ENCODE results near the gene BCL2. TPM values are rescaled to one million over a fixed set of nuclear protein-coding genes. Genes with fewer than 3 reads are reported as not detected.

Gene BCL2
- total RNA-seq, 1 donor from 2014 or later: 4.9 TPM

DNA sequence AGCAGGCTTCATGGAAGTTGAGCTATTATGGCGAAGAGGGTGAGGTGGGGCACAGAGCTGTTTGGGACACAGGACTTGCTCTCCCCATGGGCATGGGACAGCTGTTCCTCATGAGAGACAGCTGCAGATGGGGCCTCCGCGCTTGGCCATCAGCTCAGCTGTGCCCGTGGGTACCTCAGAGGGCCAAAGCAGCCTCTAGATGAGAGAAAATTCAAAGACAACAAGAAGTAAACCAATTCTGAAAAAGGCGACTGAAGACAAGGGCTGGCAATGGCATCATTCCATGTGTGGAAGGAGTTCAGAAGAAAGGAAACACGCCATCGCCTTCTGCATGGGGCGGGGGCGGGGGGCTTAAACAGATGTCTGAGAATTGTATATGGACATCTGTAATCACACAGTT is 136.2 kb downstream of the BCL2 start:
- Mint-ChIP-seq H3K4me1 (peaks cover 49% of the 10 kb centered on the region), H3K27me3 (ENCODE audit: insufficient read depth, low read depth) (peaks cover 4% of the 10 kb centered on the region), H3K36me3 (peaks cover 2% of the 10 kb centered on the region), H3K4me3 (no peak overlapping the region), H3K9me3 (no peaks in the 10 kb centered on the region), H3K27ac (no peak overlapping the region)
- Histone ChIP-seq H3K9ac (no peak overlapping the region), H2AFZ (replicated peaks) (no peak overlapping the region), H3K27ac (no peak overlapping the region), H3K4me2 (no peak overlapping the region), H3K79me2 (ENCODE audit: low read depth) (no peaks in the 10 kb centered on the region), H3K36me3 (no peaks in the 10 kb centered on the region), H3K4me1 (peaks cover 17% of the 10 kb centered on the region), H4K20me1 (ENCODE audit: low read depth) (no peaks in the 10 kb centered on the region), H3K27me3 (no peaks in the 10 kb centered on the region), H3K9me3 (ENCODE audit: low read depth) (no peaks in the 10 kb centered on the region), H3K4me3 (no peak overlapping the region), H3F3A (ENCODE audit: low read depth) (no peaks in the 10 kb centered on the region)
- DNase-seq (ENCODE audit: low spot score): no peak
- TF ChIP-seq EZH2phosphoT487 (IDR thresholded peaks at IDR 0.05): no peak
- no peak for TF ChIP-seq EZH2 (IDR thresholded peaks at IDR 0.05)
- TF ChIP-seq, protein P1, sequence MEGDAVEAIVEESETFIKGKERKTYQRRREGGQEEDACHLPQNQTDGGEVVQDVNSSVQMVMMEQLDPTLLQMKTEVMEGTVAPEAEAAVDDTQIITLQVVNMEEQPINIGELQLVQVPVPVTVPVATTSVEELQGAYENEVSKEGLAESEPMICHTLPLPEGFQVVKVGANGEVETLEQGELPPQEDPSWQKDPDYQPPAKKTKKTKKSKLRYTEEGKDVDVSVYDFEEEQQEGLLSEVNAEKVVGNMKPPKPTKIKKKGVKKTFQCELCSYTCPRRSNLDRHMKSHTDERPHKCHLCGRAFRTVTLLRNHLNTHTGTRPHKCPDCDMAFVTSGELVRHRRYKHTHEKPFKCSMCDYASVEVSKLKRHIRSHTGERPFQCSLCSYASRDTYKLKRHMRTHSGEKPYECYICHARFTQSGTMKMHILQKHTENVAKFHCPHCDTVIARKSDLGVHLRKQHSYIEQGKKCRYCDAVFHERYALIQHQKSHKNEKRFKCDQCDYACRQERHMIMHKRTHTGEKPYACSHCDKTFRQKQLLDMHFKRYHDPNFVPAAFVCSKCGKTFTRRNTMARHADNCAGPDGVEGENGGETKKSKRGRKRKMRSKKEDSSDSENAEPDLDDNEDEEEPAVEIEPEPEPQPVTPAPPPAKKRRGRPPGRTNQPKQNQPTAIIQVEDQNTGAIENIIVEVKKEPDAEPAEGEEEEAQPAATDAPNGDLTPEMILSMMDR (IDR thresholded peaks at IDR 0.05): no peak

DNA sequence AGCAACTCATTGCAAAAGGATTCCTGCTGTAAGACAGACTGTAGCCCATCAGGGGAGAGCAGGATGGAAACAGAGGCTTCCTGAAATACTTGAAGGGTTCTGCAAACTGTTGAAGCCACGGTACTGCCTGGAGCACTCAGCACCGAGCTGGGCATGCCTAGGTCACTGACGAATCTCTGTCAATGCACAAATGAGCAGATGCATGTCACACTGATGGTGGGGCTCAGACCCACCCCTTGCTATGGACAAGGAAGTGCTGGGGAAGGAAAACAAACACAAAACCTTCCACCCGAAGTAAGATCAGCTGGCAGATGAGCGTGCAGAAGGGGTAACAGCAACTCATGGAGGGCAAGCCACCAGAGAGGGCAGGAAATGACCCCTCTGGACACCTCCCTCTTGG is 136.7 kb downstream of the BCL2 start:
- Histone ChIP-seq H3K9me3 (ENCODE audit: low read depth) (no peaks in the 10 kb centered on the region), H3K4me3 (no peak overlapping the region), H4K20me1 (ENCODE audit: low read depth) (no peaks in the 10 kb centered on the region), H3K79me2 (ENCODE audit: low read depth) (no peaks in the 10 kb centered on the region), H3K9ac (no peak overlapping the region), H3K27me3 (no peaks in the 10 kb centered on the region), H2AFZ (replicated peaks) (no peak overlapping the region), H3K4me2 (no peak overlapping the region), H3F3A (ENCODE audit: low read depth) (no peaks in the 10 kb centered on the region), H3K36me3 (no peaks in the 10 kb centered on the region), H3K27ac (no peak overlapping the region), H3K4me1 (peaks cover 22% of the 10 kb centered on the region)
- Mint-ChIP-seq H3K4me3 (no peak overlapping the region), H3K4me1 (peaks cover 55% of the 10 kb centered on the region), H3K9me3 (no peaks in the 10 kb centered on the region), H3K27me3 (ENCODE audit: insufficient read depth, low read depth) (peaks cover 4% of the 10 kb centered on the region), H3K36me3 (peaks cover 2% of the 10 kb centered on the region), H3K27ac (peak overlapping the region; percentile 35)
- no peak for TF ChIP-seq EZH2phosphoT487 (IDR thresholded peaks at IDR 0.05)
- no peak for TF ChIP-seq EZH2 (IDR thresholded peaks at IDR 0.05)
- TF ChIP-seq, protein P1 (IDR thresholded peaks at IDR 0.05): no peak
- no peak for DNase-seq (ENCODE audit: low spot score)

DNA sequence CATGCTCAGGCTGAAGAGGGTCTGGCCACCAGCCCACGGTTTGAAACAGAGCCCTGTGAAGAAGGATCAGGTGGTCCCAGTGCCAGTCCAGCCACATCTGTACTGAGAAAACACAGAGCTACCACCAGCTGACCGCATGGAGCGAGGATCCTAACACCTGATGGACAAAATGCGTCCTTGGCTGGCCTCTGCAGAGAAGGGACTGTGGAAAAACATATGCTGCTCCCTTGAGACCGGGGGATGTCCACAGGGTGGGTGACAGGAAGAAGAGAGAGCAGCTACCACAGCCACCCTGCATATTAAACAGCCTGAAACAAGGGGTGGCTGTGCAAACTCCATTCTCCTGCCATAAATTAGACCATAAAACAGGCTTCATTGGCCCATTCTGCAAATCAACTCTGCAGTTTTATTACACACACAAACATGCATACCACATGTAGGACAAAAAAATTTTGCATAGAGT is 137.2 kb downstream of the BCL2 start:
- peaks cover 6% of the 10 kb centered on the region for H3K27me3 Mint-ChIP-seq (ENCODE audit: insufficient read depth, low read depth)
- peaks cover 25% of the 10 kb centered on the region for H3K4me1 ChIP-seq
- TF ChIP-seq, protein P1 (IDR thresholded peaks at IDR 0.05): no peak
- TF ChIP-seq EZH2phosphoT487 (IDR thresholded peaks at IDR 0.05) (no peak), EZH2 (IDR thresholded peaks at IDR 0.05) (no peak)
- no peak overlapping the region for H3K4me2 ChIP-seq
- peaks cover 2% of the 10 kb centered on the region for H3K9me3 Mint-ChIP-seq
- no peaks in the 10 kb centered on the region for H4K20me1 ChIP-seq (ENCODE audit: low read depth)
- peak overlapping the region; percentile 43 for H3K27ac Mint-ChIP-seq
- no peak overlapping the region for H3K27ac ChIP-seq
- H3K27me3 ChIP-seq: no peaks in the 10 kb centered on the region
- no peaks in the 10 kb centered on the region for H3F3A ChIP-seq (ENCODE audit: low read depth)
- H3K4me1 Mint-ChIP-seq: peaks cover 59% of the 10 kb centered on the region
- H3K4me3 Mint-ChIP-seq: no peak overlapping the region
- no peaks in the 10 kb centered on the region for H3K79me2 ChIP-seq (ENCODE audit: low read depth)
- peaks cover 2% of the 10 kb centered on the region for H3K36me3 Mint-ChIP-seq
- no peak for DNase-seq (ENCODE audit: low spot score)
- H3K36me3 ChIP-seq: no peaks in the 10 kb centered on the region
- H3K9ac ChIP-seq: no peak overlapping the region
- H2AFZ ChIP-seq (replicated peaks): no peak overlapping the region
- H3K4me3 ChIP-seq: no peak overlapping the region
- H3K9me3 ChIP-seq (ENCODE audit: low read depth): no peaks in the 10 kb centered on the region
